Measurements from ENCODE around the gene SERTAD1. TPM values are rescaled to one million over a fixed set of nuclear protein-coding genes. Genes with fewer than 3 reads are reported as not detected.

SERTAD1 gene
- total and polyA plus RNA-seq, 8 donors = 8.6 to 36.5 (median 11.2) TPM; not detected in 1

DNA sequence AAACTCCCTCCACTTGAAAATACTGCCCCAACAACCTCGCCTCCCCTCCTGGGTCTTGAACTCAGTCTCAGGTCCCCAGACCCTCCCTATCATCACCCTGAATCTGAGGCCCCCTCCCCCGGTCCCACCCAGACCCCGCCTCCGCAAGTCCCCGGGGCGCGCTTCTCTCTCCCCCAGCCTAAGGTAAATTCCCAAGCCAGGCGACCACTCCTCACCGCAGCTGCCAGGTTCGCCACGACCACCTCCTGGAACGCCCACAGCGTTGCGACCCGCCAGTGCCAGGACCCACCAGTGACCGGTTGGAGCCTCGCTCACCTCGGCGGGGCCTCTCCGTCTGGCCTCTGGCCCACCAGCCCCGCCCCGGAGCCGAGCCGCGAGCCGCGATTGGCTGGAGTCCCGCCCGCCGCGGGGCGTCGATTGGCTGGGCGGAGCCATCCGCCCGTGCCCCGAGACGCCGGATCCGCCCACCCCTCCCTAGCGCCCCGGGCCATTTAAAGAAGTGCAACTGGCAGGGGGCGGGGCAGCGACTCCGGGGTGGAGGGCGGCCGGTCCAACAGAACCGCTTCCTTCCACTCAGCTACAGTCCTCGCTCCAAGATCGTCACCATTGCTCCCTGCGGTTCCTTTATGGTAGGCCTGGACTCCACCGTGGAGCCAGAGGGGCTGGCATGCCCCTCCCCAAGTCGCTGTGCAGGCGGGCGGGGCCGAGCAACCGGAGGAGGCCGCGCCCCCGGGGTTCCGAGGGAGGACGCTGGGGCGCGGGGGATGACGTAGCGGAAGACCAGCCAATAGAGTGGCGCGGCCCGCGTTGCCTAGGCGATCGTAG is 18.4 kb upstream of the SERTAD1 start, which contains the start of gene SERTAD3:
Gene SERTAD3, minus strand, starts transcription at position 336 of the 825 bp plus-strand sequence. CDS start 2,255 bp downstream, outside the sequence.
- WGBS, 5 donors = 0 to 2% (median 0%) methylated on average over 29 to 72 of the region's 72 CpGs
- TF ChIP-seq POLR2AphosphoS5 (IDR thresholded peaks at IDR 0.05) (peak; percentile 89 to 99 (median 97)), EP300 (IDR thresholded peaks at IDR 0.05) (no peak), POLR2A (IDR thresholded peaks at IDR 0.05) (peak in 2 of 4 donors; percentile 83 to 93)
- TF ChIP-seq, protein P1, sequence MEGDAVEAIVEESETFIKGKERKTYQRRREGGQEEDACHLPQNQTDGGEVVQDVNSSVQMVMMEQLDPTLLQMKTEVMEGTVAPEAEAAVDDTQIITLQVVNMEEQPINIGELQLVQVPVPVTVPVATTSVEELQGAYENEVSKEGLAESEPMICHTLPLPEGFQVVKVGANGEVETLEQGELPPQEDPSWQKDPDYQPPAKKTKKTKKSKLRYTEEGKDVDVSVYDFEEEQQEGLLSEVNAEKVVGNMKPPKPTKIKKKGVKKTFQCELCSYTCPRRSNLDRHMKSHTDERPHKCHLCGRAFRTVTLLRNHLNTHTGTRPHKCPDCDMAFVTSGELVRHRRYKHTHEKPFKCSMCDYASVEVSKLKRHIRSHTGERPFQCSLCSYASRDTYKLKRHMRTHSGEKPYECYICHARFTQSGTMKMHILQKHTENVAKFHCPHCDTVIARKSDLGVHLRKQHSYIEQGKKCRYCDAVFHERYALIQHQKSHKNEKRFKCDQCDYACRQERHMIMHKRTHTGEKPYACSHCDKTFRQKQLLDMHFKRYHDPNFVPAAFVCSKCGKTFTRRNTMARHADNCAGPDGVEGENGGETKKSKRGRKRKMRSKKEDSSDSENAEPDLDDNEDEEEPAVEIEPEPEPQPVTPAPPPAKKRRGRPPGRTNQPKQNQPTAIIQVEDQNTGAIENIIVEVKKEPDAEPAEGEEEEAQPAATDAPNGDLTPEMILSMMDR (IDR thresholded peaks at IDR 0.05) = no peak
- no peaks in the 10 kb centered on the region for H3K27me3 ChIP-seq
- intact Hi-C loops (cut with DNase I; ENCODE audit: low total_unique reads) = no loop called here
- H3K36me3 ChIP-seq = peaks cover 28 to 50% (median 46%) of the 10 kb centered on the region in 4 donors
- H3K4me1 ChIP-seq = peaks cover 20 to 49% (median 38%) of the 10 kb centered on the region in 4 donors
- peak; percentile 98 to 99 for DNase-seq
- peak within 1 kb of the TSS; percentile 92 to 100 (median 98) for H3K27ac ChIP-seq
- peak within 1 kb of the TSS; percentile 69 to 98 (median 88) for H3K4me3 ChIP-seq
- H3K9me3 ChIP-seq = no peaks in the 10 kb centered on the region

DNA sequence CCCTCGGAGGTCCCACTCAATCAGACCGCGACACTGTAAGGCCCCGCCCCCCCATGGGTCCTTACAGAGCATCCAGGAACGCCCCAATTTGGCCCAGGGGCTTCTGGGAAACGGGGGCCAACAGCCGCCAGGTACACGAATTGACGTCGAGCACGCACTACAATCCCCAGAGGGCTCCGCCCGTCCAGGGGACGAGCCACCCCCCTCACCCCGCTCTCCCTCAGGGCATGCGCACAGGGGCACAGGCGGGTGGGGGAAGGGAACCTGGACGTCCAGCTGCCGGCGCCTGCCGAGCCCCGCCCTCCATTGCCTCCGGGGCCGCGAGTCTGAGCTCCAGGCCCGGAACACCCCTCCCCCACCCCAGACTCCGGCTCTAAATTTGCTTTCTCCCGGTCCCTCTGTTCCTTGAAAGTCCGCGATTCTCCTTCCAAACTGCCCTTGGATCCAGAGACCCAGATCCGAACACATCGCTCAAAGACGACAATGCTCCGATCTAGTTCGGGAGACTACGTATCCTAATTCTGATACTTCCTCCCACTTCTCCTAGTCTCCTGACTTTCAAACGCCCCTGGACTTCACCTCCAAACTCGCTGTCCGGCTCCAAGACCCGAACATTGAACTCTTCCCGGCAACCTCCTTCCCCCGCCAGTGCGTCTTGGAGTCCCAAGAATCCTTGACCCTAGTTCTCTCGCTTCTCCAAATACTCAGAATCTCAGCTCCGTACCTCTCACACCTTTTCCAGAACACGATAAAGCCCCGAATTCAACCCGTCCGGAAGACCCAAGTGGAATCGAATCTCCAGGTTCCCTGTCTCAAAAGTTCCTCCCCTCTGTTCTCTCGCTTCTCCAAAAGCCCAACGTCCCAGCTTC is 17.6 kb upstream of the SERTAD1 start:
- Histone ChIP-seq H3K9me3 (no peaks in the 10 kb centered on the region), H3K27ac (peak overlapping the region; percentile 92 to 100 (median 98)), H3K4me1 (peaks cover 20 to 49% (median 38%) of the 10 kb centered on the region in 4 donors), H3K36me3 (peaks cover 28 to 42% (median 37%) of the 10 kb centered on the region in 4 donors), H3K4me3 (peak overlapping the region; percentile 69 to 98 (median 88)), H3K27me3 (no peaks in the 10 kb centered on the region)
- WGBS, 5 donors = 0 to 1% (median 0%) methylated on average over 43 to 52 of the region's 52 CpGs
- TF ChIP-seq, protein P1 (IDR thresholded peaks at IDR 0.05) = no peak
- TF ChIP-seq POLR2A (IDR thresholded peaks at IDR 0.05) (peak in 1 of 4 donors; percentile 32), EP300 (IDR thresholded peaks at IDR 0.05) (peak; percentile 40), POLR2AphosphoS5 (IDR thresholded peaks at IDR 0.05) (peak; percentile 84 to 97 (median 94))
- peak; percentile 100 for DNase-seq
- intact Hi-C loops (cut with DNase I; ENCODE audit: low total_unique reads) = no loop called here

DNA sequence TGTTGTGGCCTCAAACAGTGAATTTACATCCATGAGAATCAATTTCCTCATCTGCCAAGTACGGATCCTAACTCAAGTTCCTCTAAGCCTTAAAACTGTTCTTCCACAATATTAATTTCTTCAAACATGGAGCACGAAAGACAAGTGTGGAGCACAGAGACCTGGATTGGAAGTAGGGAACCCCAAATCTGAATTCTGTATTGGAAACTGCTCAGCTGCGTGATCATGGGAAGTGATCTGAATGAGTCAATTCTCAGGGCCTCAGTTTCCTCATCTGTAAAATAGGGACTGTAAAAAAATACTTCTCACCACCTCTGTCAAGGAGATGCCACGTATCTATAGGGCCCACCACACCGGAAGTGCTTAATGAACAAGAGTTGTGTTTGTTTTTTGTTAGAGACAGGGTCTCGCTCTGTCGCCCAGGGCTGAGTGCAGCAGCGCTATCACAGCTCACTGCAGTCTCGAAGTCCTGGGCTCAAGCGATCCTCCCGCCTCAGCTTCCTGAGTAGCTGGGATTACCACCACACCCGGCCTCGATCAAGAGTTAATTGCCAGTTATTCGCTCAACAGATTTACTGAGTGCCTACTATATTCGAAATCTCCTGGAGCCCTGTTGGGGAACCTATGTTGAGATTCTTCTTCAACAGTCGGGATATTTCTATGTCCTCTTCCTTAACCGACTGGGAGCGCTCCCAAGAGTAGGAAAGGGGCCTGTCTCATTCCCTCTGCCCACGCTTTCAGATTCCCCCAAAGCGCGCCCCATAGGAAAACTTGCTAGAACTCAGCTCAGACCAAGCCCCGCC is 16.7 kb upstream of the SERTAD1 start:
- Histone ChIP-seq H3K36me3 (peaks cover 22 to 34% (median 29%) of the 10 kb centered on the region in 4 donors), H3K9me3 (no peaks in the 10 kb centered on the region), H3K4me1 (peaks cover 20 to 49% (median 38%) of the 10 kb centered on the region in 4 donors), H3K27ac (peak overlapping the region; percentile 63 to 100 (median 98)), H3K4me3 (peak overlapping the region; percentile 69 to 98 (median 88)), H3K27me3 (no peaks in the 10 kb centered on the region)
- no peak for DNase-seq
- 15 to 17% (median 16%) methylated on average over 21 to 22 of the region's 22 CpGs for WGBS, 5 donors
- intact Hi-C loops (cut with DNase I; ENCODE audit: low total_unique reads) = no loop called here
- TF ChIP-seq POLR2AphosphoS5 (IDR thresholded peaks at IDR 0.05) (no peak), EP300 (IDR thresholded peaks at IDR 0.05) (no peak), POLR2A (IDR thresholded peaks at IDR 0.05) (no peak)
- TF ChIP-seq, protein P1 (IDR thresholded peaks at IDR 0.05) = no peak
